Ramos (cell line): Measurements from ENCODE around the gene KISS1R.

Source experiments
- in situ Hi-C: fragments of 300-500 bp; cut with MboI; formaldehyde crosslinking; loops from one replicate; pipeline ENCODE4 v1.14.3; 2022; ENCODE audit warnings: low sequenced_read_pairs; ENCODE audit not compliant: unreplicated experiment

Gene KISS1R

GRCh38 chr19:934865-935479, 17.8 kb downstream of the KISS1R start:
- in situ Hi-C loops, result no loop called here

DNA sequence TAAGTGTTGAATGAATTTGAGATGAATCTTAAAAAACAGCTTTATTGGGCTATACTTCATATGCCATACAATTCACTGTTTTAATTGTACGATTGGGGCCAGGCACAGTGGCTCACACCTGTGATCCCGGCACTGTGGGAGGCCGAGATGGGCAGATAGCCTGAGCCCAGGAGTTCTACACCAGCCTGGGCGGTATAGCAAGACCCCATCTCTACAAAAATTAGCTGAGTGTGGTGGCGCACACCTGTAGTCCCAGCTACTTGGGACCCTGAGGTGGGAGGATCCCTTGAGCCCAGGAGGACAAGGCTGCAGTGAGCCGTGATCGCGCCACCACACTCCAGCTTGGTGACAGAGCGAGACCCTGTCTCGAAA, 19.0 kb downstream of the KISS1R start:
- in situ Hi-C loops, result no loop called here

- in situ Hi-C loops, result no loop called here
Observed at GRCh38 chr19:937259-937694, 20.1 kb downstream of the KISS1R start.

DNA sequence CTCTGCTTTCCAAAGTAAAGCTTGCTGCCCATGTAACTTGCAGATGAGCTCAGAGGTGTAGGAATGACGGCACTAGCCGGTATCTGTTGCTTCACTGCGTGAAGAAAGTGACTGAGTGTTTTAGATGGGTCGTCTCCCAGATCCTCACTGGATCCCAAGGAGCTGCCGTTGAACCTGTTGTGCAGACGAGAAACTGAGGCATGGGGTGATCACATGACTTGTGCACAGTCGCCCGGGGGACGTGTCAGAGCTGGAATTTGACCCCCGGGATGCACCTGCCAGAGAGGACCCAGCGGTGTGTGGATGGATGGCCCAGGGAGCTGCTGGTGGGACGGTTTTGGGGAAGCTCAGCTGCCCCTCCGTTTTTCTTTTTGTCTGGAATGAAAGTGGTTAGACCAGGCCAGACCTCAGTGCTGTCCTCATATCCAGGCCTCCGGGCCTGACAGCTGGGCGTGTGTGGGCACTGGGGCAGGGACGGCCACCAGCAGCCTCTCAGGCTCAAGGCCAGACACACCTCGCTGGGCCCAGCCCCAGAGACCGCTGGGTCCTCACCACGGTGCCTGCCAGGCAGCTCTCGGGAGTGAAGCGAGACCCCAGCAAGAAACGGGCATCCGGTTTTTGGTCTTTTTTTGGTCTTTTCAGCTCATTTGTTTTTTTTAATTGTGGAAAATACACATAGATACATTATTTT, 21.2 kb downstream of the KISS1R start:
- in situ Hi-C loops, result no loop called here

DNA sequence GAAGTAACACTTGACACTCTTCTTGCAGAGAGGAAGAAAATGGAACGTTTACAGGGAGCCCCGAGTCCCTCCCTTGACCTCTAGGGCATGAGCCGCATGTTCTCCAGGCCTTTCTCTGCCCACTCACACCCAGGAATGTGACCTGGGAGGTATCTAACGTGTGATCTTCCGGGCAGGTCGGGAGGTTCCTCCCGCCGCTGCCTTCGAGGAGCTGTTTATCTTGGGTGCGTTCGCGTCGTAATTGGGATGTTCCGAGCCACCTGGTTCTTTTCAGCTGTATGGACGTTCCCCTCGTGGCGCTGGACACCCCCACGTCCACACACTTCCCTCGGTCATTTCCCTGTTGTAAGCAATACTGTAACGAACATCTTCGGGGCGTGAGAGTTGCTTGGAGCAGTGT, 22.3 kb downstream of the KISS1R start:
- in situ Hi-C loops, result no loop called here

GRCh38 chr19:939922-940321, 22.8 kb downstream of the KISS1R start:
- in situ Hi-C loops, result no loop called here

DNA sequence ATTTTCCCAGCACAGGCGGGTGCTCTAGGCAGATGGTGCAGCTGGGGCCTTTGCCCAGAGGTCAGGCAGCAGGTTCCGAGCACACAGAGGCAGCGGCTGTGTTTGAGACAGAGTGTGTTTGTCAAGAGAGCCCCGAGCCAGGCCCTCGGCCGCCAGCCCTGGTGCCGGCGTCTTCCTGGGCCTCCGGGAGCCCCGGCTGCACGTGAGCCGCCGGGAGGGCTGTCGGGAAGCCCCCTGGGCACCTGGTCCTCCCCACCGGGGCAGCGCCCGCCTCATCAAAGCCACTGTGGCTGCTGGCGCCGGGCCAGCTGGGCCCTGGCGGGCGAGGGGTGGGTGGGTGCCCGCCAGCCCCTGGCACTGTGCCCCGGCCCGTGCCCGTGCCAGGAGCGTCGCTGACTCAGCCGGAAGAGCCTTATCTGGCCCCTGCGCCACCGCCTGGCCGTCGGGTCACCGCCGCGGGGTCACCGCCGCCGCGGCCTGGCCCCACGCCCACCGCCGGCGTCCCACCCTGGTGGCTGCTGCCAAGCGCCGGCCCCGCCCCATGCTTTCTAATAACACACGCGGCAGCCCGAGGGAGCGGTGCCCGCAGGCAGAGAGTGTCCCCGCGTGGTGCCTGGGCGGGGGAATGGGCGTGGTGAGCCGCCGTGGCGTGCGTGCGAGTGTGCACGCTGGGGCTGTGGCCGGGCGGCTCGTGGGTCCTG, 23.6 kb downstream of the KISS1R start:
- in situ Hi-C loops, result no loop called here

DNA sequence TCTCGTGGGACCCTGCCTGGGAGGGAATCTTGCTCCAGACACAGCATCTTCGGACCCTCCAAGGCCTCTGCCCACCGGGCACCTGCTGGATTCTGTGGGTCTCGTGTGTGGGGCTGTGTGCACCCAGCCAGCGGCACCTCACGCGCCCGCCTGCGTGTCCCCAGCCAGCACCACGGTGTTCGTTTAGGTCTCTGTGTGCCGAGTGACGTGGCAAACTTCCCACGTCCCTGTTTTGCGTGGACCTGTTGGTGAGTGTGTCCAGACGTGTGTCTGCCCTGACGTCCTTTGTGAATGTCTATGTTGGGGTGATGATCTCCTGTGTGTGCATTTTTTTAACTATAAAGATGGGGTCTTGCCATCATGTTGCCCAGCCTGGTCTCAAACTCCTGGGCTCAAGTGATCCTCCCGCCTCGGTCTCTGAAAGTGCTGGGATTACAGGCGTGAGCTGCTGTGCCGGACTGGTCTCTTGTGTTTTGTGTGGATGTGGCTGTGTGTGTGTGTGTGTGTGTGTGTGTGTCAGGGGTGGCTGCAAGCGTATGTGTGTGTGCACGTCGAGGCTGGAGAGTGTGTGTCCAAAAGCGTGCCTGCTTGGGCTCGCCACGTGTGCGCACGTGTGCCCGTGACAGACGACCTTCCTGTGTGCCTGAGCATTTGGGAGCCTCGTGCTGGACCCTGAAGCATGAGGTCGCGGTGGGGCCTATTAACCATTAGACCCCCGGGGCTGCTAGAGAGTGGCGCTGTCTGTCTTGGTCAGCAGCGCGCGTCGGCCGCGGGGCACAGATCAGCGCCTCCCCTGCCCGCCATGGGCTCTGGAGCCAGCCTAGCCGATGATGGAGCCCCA, 24.4 kb downstream of the KISS1R start:
- in situ Hi-C loops, result no loop called here

- in situ Hi-C loops, result no loop called here
Observed at GRCh38 chr19:942133-942645, 25.1 kb downstream of the KISS1R start.

DNA sequence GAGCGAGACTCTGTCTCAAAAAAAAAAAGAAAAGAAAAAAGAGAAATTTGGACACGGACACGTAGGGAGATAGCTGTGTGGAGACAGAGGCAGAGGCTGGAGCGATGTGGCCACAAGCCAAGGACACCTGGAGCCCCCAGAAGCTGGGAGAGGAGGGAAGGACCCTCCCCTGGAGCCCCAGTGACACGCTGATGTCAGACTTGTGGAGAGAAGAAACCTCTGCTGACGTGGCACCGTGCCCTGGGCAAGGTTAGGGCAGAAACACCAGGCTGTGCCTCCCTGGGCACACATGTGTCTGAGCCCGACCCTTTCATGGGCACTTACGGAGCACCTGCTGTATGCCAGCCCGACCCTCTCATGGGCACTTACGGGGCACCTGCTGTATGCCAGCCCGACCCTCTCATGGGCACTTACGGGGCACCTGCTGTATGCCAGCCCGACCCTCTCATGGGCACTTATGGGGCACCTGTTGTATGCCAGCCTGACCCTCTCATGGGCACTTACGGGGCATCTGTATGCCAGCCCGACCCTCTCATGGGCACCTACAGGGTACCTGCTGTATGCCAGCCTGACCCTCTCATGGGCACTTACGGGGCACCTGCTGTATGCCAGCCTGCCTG, 26.5 kb downstream of the KISS1R start:
- in situ Hi-C loops, result no loop called here

- in situ Hi-C loops, result no loop called here
Observed at GRCh38 chr19:944171-944567, 27.0 kb downstream of the KISS1R start.

GRCh38 chr19:944663-945241, 27.6 kb downstream of the KISS1R start:
- in situ Hi-C loops, result no loop called here

DNA sequence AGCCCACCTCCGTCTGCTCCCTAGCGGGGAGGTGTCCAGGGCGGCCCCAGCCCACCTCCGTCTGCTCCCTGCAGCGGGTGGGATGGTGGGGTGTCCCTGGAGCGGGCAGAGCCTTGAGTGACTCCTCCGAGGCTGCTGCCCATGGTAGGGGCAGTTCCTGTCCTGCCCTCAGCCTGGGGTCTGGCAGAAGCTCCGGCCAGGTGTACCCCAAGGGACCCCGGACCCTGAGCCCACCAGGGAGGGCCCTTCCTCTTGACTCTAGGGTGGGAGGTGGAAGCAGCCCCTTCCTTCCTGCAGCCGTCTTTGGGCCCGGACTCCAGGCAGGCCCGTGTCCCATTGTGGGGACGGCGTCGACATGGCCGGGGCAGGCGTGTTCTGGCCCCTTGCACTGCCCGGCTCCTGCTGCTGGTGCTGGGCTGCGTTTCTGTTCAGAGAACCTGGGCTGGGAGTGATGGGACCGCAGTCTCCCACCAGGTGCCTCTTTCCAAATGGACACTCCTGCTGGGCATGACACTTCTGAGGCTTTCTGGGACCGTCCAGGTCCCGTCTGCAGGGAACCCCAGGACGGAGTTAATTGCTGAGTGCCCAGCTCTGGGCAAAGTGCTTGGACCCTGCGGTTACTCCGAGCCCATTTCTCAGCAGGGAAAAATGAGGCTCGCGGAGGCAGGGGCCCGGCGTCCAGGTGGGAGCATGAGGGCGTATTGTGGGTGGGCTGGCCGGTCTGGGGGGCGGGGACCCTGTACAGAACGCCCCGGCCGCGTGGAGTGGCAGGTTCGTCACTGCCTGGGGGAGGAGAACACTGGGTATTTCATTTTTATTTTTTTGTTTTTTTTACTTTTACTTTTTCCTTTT, 28.5 kb downstream of the KISS1R start:
- in situ Hi-C loops, result no loop called here

DNA sequence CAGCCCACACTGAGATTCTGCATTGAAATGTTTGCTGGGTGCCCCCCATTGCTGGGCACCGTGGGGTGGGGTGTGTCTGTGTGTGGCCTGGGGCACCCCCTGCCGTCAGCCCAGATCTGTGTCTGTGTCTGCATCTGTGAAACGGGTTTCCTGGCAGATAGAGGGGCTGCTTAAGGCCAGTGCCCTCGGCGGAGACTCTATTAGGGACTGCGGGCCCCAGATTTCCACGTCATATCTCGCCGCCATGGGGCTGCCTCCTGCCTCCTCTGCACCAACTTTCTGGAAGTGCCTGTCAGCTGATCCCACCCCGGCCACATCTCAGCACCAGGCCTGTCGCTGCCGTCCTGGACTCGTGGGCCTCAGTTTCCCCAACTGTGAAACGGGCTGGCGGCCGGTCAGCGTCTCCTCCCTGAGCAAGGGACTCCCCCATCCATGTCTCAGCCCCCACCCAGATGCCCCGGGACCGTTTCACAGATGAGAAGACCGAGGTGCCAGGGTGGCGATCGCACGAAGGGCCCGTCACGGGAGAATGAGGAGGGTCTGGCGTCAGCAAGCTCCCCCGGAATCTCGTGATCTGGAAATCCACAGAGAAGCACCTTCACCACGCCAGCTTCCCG, 30.1 kb downstream of the KISS1R start:
- in situ Hi-C loops, result no loop called here

DNA sequence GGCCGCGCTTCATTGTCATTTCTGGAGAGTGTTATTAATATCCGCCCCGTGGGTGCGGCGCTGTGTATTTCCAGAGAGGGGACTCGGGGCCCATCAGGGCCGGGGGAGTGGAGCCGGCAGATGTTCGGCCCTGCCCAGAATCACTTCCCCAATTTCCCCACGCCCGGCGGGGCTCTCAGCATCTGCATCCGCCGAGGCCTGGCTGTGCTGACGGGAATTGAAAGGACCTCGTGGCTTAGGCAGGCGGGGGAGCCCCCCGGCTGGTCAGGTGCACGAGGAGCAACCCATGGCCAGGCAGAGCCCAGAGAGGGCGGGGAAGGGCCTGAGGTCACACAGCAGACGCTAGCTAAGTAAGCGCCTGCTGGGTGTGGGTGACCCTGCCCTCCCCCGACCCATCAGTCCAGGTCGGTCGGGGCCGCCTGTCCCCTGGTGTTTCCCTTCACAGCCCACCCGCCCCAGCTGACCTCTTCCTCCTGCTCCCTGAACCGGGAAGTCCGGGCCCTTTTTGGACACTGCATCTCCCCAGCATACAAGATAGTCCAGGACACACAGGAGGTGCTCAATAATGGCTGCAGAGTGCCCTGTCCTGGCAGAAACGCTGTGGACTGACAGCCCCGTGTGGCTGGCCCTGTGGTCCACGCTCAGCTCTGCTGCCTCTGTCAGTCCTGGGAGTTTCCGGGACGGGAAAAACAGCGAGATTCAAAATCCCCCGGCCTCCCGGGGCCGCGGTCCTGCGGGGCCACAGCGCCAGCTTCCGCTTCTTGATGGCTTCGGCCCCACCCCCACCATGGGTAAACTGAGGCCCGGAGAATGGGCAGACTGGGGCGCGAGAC, 30.8 kb downstream of the KISS1R start:
- in situ Hi-C loops, result no loop called here

DNA sequence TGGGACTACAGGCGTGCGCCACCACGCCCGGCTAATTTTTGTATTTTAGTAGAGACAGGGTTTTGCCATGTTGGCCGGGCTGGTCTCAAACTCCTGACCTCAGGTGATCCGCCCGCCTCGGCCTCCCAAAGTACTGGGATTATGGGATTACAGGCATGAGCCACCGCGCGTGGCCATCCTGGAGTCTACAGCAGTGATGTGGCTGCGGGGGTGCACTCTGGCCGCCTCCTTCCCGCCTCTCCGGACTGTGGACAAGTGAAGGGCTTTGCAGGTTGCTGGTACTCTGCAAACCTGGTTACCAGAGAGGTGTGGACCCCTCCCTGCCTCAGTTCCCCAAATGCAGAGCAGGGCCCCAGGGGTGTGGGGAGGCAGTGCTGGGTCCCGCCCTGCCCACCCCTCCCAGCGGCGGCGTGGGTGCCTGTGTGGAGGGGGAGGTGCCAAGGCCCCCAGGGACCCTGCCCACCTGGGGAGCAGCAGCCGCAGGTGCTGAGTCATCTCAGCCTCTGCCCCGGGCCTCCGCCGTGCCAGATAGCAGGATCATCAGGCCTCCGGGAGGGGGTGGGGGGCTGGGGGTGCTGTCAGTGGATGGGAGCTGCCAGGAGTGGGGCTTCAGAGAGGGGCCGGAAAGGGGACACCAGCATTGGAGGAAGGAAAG, 31.8 kb downstream of the KISS1R start:
- in situ Hi-C loops, result no loop called here
